Activated CD8-positive, alpha-beta memory T cell treated with anti-CD3 and anti-CD28 coated beads for 36 hours (primary cell): Measurements from ENCODE around the gene ENAH. TPM values are rescaled to one million over a fixed set of nuclear protein-coding genes. Genes with fewer than 3 reads are reported as not detected.

Experiments
- CTCF ChIA-PET: fragments of 350-600 bp; sonication (Branson Sonifier 250); formaldehyde crosslinking; loops from one replicate; lab custom pipeline; 2021; ENCODE audit warnings: antibody characterized with exemption; lab: Charles Lee
- POLR2A ChIA-PET: fragments of 350-600 bp; sonication (Branson Sonifier 250); formaldehyde crosslinking; loops from one replicate; lab custom pipeline; 2021; ENCODE audit warnings: antibody characterized with exemption; lab: Charles Lee
- total RNA-seq, 2 experiments: library from RNA; stranded (reverse); gene quantifications; one replicate each; pipeline ENCODE4 v1.2.3, GENCODE V29; 2021

The ENAH gene
- total RNA-seq, 2 experiments from 2014 or later, result 0.53 to 1.1 TPM

GRCh38 chr1:225587310-225587709 is 65.6 kb downstream of the ENAH start:
- POLR2A ChIA-PET, result no interaction called here
- CTCF ChIA-PET, result no interaction called here

DNA sequence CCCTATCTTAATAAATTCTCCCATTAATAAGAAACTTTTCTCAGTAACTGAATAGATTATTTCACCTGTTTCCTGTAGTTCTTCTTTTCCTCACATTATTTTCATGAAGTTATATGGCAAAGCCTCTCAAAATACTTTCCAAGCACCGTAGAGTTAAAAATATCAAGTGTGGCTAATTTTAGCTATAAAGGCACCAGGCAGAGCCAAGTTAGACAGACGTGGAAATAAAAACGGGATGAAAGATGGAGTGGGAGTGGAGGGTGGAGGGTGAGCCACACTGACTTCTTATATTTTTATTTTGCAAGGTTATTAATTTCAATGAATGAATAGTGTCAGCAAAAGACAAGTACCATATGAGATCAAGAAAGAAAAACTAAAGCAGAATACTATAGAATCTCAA is 71.7 kb downstream of the ENAH start:
- CTCF ChIA-PET, result no interaction called here
- POLR2A ChIA-PET, result no interaction called here

DNA sequence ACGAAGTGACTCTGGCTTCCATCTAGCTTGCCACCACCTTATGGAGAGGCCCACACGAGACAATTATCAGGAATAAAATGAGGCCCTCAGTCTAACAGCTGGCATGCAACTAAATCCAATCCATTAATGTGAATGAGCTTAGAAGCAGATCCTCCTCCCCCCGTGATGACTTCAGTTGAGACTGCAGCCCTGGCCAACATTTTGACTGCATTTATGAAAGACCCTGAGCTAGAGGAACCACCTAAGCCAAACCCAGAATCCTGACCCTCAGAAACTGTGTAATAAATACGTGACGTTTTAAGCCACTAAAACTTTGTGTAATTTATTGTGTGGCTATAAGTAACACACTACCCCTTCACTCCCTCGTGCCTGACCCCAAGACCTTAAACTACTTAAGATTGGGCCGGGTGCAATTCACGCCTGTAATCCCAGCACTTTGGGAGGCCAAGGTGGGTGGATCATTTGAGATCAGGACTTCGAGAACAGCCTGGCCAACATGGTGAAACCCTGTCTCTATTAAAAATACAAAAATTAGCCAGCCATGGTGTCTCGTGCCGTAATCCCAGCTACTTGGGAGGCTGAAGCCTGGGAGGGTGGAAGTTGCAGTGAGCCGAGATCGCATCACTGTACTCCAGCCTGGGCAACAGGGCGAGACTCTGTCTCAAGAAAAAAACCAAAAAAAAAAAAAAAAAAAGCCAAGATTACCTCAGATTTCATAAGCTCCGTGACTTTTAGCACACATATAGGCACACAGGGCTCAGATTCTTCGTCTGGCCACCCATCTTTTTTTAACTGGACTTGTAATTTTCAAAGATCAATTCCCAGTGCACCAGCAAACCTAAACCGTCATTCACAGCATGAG is 72.5 kb downstream of the ENAH start:
- ChIA-PET CTCF (interaction anchor here (0.8 kb wide), 1 partner anchor 192 kb away, joined by 3 read pairs; no protein-coding TSS in a partner anchor), POLR2A (interaction anchor here (0.5 kb wide), 1 partner anchor 29 kb away, joined by 3 read pairs; no protein-coding TSS in a partner anchor)

DNA sequence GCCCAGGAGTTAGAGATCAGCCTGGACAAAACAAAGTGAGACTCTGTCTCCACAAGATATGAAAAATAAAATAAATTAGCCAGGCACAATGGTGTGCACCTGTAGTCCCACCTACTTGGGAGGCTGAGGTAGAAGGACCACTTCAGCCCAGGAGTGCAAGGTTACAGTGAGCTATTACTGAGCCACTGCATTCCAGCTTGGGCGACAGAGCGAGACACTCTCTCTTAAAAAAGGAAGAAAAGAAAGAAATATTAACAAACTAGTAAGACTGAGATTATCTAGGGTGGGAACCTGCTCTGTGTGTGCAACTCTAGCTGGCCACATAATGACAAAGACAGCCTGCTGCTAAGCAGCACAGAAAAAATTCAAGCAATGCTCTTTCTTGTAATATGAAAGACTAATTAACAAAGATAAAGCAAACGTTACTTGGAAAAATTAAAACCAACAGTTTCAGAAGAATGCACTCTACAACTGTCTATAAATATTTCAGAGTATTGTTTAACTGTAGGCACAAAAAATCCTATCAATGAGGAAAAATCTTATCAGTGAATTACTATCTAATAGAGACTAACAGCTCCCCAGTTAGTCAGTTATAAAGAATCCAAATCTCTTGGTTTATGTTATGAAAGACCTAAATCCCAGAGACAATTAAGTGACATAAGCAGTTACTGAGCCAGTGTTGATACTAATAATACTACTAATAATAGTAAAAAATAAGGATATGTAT is 74.5 kb downstream of the ENAH start:
- POLR2A ChIA-PET, result interaction anchor here (0.5 kb wide), 1 partner anchor 10 kb away, joined by 10 read pairs; no protein-coding TSS in a partner anchor
- CTCF ChIA-PET, result no interaction called here

DNA sequence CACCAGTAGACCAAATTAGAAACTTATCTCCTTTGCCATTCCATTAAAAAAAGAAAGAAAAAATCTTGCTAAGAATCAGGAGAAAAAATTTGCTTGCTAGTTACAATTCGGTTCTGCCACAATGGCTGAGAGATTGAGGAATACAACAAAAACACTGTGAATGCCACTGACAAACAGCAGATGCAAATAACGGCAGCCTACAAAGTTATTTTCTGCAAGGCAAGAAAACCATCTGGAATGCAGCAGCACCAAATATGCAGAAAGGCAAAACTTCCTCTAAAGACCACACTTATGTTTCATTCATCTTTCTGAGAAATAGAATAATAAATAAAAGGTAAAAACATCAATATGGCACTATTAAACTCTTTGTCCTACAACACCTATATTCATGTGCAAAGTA is 75.7 kb downstream of the ENAH start:
- POLR2A ChIA-PET, result no interaction called here
- CTCF ChIA-PET, result no interaction called here

DNA sequence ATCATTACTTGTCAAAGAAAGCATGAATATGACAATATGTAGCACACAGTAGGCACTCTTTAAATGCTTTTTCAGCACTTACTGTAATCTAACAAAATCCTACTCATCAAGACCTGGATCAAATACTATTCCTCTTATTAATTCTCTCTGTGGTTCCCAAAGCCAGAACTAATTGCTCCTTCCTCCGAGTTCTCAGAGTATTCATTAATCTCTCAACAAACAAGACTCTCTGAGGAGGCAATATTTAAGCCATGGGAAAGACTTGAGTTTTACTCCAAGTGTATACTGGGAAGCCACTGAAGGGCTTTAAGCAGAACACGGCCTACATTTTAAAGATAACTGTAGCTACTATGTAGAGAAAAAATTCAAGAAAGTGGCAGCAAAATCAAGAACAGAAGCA is 79.7 kb downstream of the ENAH start:
- ChIA-PET POLR2A (no interaction called here), CTCF (no interaction called here)

DNA sequence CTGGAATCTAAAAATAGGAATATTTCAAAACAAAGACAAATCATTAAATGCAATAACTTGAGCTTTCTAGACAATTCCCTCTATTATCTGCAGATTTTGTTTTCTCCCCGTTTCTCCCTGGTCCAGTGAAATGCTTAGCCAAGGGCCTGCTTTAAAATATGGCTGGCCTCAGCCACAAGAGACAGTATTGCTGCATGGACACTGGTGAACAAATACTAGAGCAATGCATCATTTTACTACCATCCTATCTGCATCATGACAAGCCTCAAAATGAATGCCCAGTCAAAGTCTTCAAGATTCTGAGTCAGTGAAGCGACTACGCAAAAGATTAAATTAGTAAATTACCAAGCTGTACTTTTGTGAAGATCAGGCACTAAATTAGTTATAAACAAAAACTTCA is 80.5 kb downstream of the ENAH start:
- POLR2A ChIA-PET, result no interaction called here
- CTCF ChIA-PET, result no interaction called here

GRCh38 chr1:225567789-225568188 is 85.1 kb downstream of the ENAH start:
- POLR2A ChIA-PET, result no interaction called here
- CTCF ChIA-PET, result no interaction called here

- ChIA-PET CTCF (no interaction called here), POLR2A (no interaction called here)
These were observed 87.1 kb downstream of the ENAH start for GRCh38 chr1:225565847-225566246.

DNA sequence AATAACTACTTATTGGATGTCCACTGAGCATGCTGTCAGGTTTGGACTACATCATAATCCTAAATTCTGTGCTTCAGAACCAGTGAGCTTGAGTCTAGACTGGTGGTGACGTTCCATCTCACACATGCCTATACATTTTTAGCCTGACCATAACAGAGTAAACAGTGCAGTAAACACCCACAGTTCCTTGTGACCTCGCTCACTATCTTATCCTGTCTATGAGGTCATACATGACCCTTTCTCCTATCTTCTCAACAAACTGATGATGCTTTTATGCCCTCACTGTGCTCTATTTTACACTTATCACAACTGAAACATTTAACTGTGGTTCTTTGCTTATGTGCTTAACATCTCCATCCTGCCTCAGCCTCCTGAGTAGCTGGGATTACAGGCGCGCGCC is 91.2 kb downstream of the ENAH start:
- ChIA-PET POLR2A (no interaction called here), CTCF (no interaction called here)

GRCh38 chr1:225559902-225560301 is 93.0 kb downstream of the ENAH start:
- ChIA-PET CTCF (no interaction called here), POLR2A (no interaction called here)

DNA sequence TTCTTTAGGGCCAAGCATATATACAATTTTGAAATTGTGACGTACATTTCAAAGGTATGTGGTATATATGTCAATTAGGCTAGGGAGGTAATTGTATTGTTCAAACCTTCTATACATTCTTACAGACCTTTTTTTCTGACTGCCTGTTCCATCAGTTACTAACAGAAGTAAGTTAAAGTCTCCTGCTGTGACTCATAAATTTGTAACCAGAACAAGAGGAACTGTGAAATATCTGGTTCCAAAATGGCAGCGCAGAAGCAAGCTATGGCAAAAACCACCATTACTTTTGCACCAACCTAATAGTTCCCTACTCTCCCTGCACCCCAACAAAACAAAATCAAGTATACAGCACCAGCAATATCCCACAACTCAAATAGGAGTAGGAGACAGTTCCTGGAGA is 93.6 kb downstream of the ENAH start:
- POLR2A ChIA-PET, result no interaction called here
- CTCF ChIA-PET, result no interaction called here

- ChIA-PET CTCF (interaction anchor here (1.2 kb wide), 1 partner anchor 76 kb away, joined by 3 read pairs; no protein-coding TSS in a partner anchor), POLR2A (no interaction called here)
These were observed 96.2 kb downstream of the ENAH start for GRCh38 chr1:225556694-225557093.

DNA sequence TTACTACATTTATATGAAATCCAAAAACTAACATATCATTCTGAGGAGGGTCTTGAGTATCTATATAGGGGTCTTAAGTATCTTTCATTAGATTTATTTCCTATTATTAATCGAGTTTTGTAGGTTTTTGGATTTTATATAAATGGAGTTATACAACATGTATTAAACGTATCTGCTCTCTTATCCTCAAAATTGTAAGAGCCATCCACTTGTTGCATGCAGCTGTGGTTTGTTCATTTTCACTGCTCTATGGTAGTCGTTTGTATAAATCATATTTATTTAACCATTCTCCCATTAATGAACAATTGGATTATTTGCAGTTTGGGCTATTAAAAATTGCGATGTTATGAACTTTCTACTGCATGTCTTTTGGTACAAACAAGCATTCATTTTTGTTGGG is 97.1 kb downstream of the ENAH start:
- ChIA-PET POLR2A (no interaction called here), CTCF (no interaction called here)

- ChIA-PET POLR2A (no interaction called here), CTCF (interaction anchor here (0.7 to 1.5 kb wide), 2 partner anchors 19 to 358 kb away, joined by 3 to 4 read pairs; no protein-coding TSS in a partner anchor)
These were observed 98.6 kb downstream of the ENAH start for GRCh38 chr1:225554216-225554812.

DNA sequence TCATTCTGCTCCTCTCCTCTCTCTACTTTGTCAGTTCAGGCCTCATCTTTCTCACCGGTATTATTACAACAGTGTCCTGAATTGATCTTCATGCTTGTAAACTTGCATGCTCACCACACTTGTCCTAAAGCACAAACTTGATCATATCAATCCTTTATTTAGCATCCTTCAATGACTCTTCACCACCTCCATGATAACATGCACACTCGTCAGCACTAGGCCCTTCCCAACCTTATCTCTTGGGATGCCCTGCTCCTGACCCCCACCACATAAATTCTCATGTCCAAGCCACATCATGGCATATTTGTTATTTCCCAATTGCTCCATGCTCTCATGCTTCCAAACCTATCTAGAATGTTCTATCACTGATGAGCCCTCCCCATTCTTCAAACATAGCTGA is 103.1 kb downstream of the ENAH start:
- ChIA-PET POLR2A (no interaction called here), CTCF (no interaction called here)

GRCh38 chr1:225548140-225548857 is 104.6 kb downstream of the ENAH start:
- CTCF ChIA-PET, result no interaction called here

GRCh38 chr1:225545649-225546048 is 107.3 kb downstream of the ENAH start:
- POLR2A ChIA-PET, result no interaction called here

More at GRCh38 chr1:225548140-225548857, 104.6 kb downstream of the ENAH start:
- POLR2A ChIA-PET, result interaction anchor here (0.6 kb wide), 1 partner anchor 117 kb away, joined by 3 read pairs; no protein-coding TSS in a partner anchor

GRCh38 chr1:225544924-225545323 is 108.0 kb downstream of the ENAH start:
- ChIA-PET CTCF (no interaction called here), POLR2A (no interaction called here)

More at GRCh38 chr1:225545649-225546048, 107.3 kb downstream of the ENAH start:
- CTCF ChIA-PET, result interaction anchor here (0.6 kb wide), 1 partner anchor 373 kb away, joined by 4 read pairs; no protein-coding TSS in a partner anchor
